DOHH2 (cell line): Measurements from ENCODE around the gene TLNRD1.
A peak's percentile ranks its signal among the peaks of the same experiment; 100 is the strongest.

Experiments used
- H3F3A ChIP-seq: fragments of 200-600 bp; sonication (generic), shearing (Covaris generic); 2 replicates; pipeline ENCODE4 v1.6.0; 2016; ENCODE audit warnings: antibody characterized with exemption, mild to moderate bottlenecking; ENCODE audit not compliant: control insufficient read depth, insufficient read depth
- H3K27ac ChIP-seq: fragments of 200-600 bp; sonication (generic); 2 replicates; pipeline ENCODE4 v1.5.1; 2014; ENCODE audit warnings: low read depth, mild to moderate bottlenecking, low read length, moderate library complexity
- H3K27me3 ChIP-seq: fragments of 200-600 bp; sonication (generic); 2 replicates; pipeline ENCODE4 v1.6.1; 2014; ENCODE audit warnings: mild to moderate bottlenecking, low read length, mixed read lengths; ENCODE audit not compliant: control insufficient read depth
- H3K36me3 ChIP-seq: fragments of 200-600 bp; sonication (generic); 2 replicates; pipeline ENCODE4 v1.6.1; 2014; ENCODE audit warnings: mild to moderate bottlenecking, low read length, moderate library complexity, mixed read lengths; ENCODE audit not compliant: control insufficient read depth
- H3K4me1 ChIP-seq: fragments of 200-600 bp; sonication (generic); 2 replicates; pipeline ENCODE4 v1.6.1; 2014; ENCODE audit warnings: mild to moderate bottlenecking, low read length, mixed read lengths; ENCODE audit not compliant: control insufficient read depth
- H3K4me2 ChIP-seq: fragments of 200-600 bp; sonication (generic); 2 replicates; pipeline ENCODE4 v1.6.0; 2014; ENCODE audit warnings: mild to moderate bottlenecking, low read length, moderate library complexity
- H3K4me3 ChIP-seq: fragments of 200-600 bp; sonication (generic); 2 replicates; pipeline ENCODE4 v1.5.1; 2014; ENCODE audit warnings: mild to moderate bottlenecking, low read length, mixed read lengths
- H3K79me2 ChIP-seq: fragments of 200-600 bp; sonication (generic); 2 replicates; pipeline ENCODE4 v1.6.1; 2014; ENCODE audit warnings: mild to moderate bottlenecking, low read length, mixed read lengths; ENCODE audit not compliant: control insufficient read depth
- H3K9me2 ChIP-seq: fragments of 200-600 bp; sonication (generic); replicated peaks from 2 replicates; pipeline ENCODE4 v1.6.1; 2014; ENCODE audit warnings: mild to moderate bottlenecking, low read length, mixed read lengths; ENCODE audit not compliant: control insufficient read depth
- H3K9me3 ChIP-seq: fragments of 200-600 bp; sonication (generic); 2 replicates; pipeline ENCODE4 v1.6.1; 2014; ENCODE audit warnings: antibody characterized with exemption, low read length, mixed read lengths; ENCODE audit not compliant: control insufficient read depth, insufficient read depth
- H4K20me1 ChIP-seq: fragments of 200-600 bp; sonication (generic); 2 replicates; pipeline ENCODE4 v1.6.0; 2014; ENCODE audit warnings: low read depth, mild to moderate bottlenecking, antibody characterized with exemption, low read length, moderate library complexity; ENCODE audit not compliant: control insufficient read depth, insufficient read depth
- EZH2phosphoT487 ChIP-seq: fragments of 200-600 bp; sonication (generic); IDR thresholded peaks from 2 replicates; pipeline ENCODE4 v1.6.1; 2017; ENCODE audit warnings: borderline replicate concordance, mild to moderate bottlenecking, antibody characterized with exemption, low read length, moderate library complexity, mixed read lengths
- TF ChIP-seq, protein P1 (sequence below): fragments of 200-600 bp; sonication (generic); IDR thresholded peaks from one replicate; pipeline ENCODE4 v1.5.1; 2014; ENCODE audit warnings: antibody characterized with exemption, mild to moderate bottlenecking, low read depth, low read length; ENCODE audit not compliant: poor library complexity, severe bottlenecking

Gene TLNRD1

GRCh38 chr15:81001152-81002008 lies 657 bp downstream of the TLNRD1 start:
- Histone ChIP-seq H3K27me3 (no peaks in the 10 kb centered on the region), H3K36me3 (peaks cover 36% of the 10 kb centered on the region), H3K9me3 (peaks cover under 1% of the 10 kb centered on the region; the same call in 1 of the 2 replicates), H3K4me3 (peak overlapping the region; percentile 81), H3K79me2 (peaks cover 66% of the 10 kb centered on the region), H3K27ac (peak overlapping the region; percentile 79), H4K20me1 (peaks cover 20% of the 10 kb centered on the region; the same call in 1 of the 2 replicates), H3F3A (peaks cover 13% of the 10 kb centered on the region; the same call in 1 of the 2 replicates), H3K9me2 (no peaks in the 10 kb centered on the region), H3K4me1 (peaks cover 34% of the 10 kb centered on the region), H3K4me2 (peak overlapping the region; percentile 85)
- TF ChIP-seq, protein P1, sequence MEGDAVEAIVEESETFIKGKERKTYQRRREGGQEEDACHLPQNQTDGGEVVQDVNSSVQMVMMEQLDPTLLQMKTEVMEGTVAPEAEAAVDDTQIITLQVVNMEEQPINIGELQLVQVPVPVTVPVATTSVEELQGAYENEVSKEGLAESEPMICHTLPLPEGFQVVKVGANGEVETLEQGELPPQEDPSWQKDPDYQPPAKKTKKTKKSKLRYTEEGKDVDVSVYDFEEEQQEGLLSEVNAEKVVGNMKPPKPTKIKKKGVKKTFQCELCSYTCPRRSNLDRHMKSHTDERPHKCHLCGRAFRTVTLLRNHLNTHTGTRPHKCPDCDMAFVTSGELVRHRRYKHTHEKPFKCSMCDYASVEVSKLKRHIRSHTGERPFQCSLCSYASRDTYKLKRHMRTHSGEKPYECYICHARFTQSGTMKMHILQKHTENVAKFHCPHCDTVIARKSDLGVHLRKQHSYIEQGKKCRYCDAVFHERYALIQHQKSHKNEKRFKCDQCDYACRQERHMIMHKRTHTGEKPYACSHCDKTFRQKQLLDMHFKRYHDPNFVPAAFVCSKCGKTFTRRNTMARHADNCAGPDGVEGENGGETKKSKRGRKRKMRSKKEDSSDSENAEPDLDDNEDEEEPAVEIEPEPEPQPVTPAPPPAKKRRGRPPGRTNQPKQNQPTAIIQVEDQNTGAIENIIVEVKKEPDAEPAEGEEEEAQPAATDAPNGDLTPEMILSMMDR, result no peak
- no peak for TF ChIP-seq EZH2phosphoT487

DNA sequence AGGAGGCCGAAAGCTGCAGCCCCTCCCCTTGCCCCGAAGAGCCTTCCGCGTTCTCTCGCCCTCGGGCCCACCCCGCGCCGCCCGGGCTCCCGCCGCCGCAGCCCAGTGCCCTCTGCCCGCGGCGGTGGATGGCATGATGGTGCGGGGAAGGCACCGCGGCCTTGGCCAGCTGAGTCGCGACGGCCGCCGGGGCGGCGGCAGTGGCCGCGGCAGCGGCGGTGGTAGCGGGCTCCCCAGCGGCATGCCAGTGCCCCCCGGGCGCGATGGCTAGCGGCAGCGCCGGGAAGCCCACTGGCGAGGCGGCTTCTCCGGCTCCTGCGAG lies 1.2 kb downstream of the TLNRD1 start:
- Histone ChIP-seq H3K36me3 (peaks cover 36% of the 10 kb centered on the region), H3K27ac (no peak overlapping the region), H3K4me3 (peak overlapping the region; percentile 81), H3K9me3 (no peaks in the 10 kb centered on the region), H3K9me2 (no peaks in the 10 kb centered on the region), H3K79me2 (peaks cover 70% of the 10 kb centered on the region), H4K20me1 (peaks cover 22% of the 10 kb centered on the region; the same call in 1 of the 2 replicates), H3F3A (peaks cover 13% of the 10 kb centered on the region; the same call in 1 of the 2 replicates), H3K27me3 (no peaks in the 10 kb centered on the region), H3K4me1 (peaks cover 34% of the 10 kb centered on the region), H3K4me2 (peak overlapping the region; percentile 85)
- TF ChIP-seq EZH2phosphoT487, result no peak
- TF ChIP-seq, protein P1, result no peak

GRCh38 chr15:81002331-81003096 lies 1.8 kb downstream of the TLNRD1 start:
- no peak for TF ChIP-seq EZH2phosphoT487
- TF ChIP-seq, protein P1, result no peak
- H3K27me3 ChIP-seq, result no peaks in the 10 kb centered on the region
- peak overlapping the region; percentile 81 for H3K4me3 ChIP-seq
- no peaks in the 10 kb centered on the region for H3K9me3 ChIP-seq
- H3K36me3 ChIP-seq, result peaks cover 36% of the 10 kb centered on the region
- H3F3A ChIP-seq, result peaks cover 12% of the 10 kb centered on the region; the same call in 1 of the 2 replicates
- H4K20me1 ChIP-seq, result peaks cover 25% of the 10 kb centered on the region; the same call in 1 of the 2 replicates
- peaks cover 34% of the 10 kb centered on the region for H3K4me1 ChIP-seq
- peak overlapping the region; percentile 85 for H3K4me2 ChIP-seq
- H3K79me2 ChIP-seq, result peaks cover 75% of the 10 kb centered on the region
- no peak overlapping the region for H3K27ac ChIP-seq
- no peaks in the 10 kb centered on the region for H3K9me2 ChIP-seq
